ENCODE results near the gene STAU1. TPM values are rescaled to one million over a fixed set of nuclear protein-coding genes. Genes with fewer than 3 reads are reported as not detected.

The STAU1 gene, protein sequence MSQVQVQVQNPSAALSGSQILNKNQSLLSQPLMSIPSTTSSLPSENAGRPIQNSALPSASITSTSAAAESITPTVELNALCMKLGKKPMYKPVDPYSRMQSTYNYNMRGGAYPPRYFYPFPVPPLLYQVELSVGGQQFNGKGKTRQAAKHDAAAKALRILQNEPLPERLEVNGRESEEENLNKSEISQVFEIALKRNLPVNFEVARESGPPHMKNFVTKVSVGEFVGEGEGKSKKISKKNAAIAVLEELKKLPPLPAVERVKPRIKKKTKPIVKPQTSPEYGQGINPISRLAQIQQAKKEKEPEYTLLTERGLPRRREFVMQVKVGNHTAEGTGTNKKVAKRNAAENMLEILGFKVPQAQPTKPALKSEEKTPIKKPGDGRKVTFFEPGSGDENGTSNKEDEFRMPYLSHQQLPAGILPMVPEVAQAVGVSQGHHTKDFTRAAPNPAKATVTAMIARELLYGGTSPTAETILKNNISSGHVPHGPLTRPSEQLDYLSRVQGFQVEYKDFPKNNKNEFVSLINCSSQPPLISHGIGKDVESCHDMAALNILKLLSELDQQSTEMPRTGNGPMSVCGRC
- total RNA-seq: 29.1 TPM
- 10 to 100 TPM; 46.1 to 68.5 (median 54.9) TPM for polyA plus RNA-seq (ENCODE audit: insufficient read depth in 1 of 8, insufficient read length in 8 of 8, low replicate concordance in 1 of 8)
- long read RNA-seq, donor 1, partial matches to known transcripts: 0 of 3 reads
- long read RNA-seq, donor 1, other reads (novel, unspliced or antisense): 0 of 3 reads
- long read RNA-seq, donor 2, partial matches to known transcripts: 0 of 1 reads
- long read RNA-seq, donor 2, other reads (novel, unspliced or antisense): 0 of 1 reads
- long read RNA-seq, donor 3, transcript STAU1-203 (13 exons, 3,211 nt): major isoform, 5 of 30 reads
- long read RNA-seq, donor 3, partial matches to known transcripts: 21 of 30 reads
- long read RNA-seq, donor 3, other reads (novel, unspliced or antisense): 0 of 30 reads
- long read RNA-seq, donor 4, partial matches to known transcripts: 6 of 8 reads
- long read RNA-seq, donor 4, other reads (novel, unspliced or antisense): 0 of 8 reads
- long read RNA-seq, donor 5, transcript STAU1-203 (13 exons, 3,211 nt): major isoform, 14 of 36 reads
- long read RNA-seq, donor 5, partial matches to known transcripts: 18 of 36 reads
- long read RNA-seq, donor 5, other reads (novel, unspliced or antisense): 0 of 36 reads
- long read RNA-seq, donor 6, transcript STAU1-203 (13 exons, 3,211 nt): major isoform, 5 of 10 reads
- long read RNA-seq, donor 6, partial matches to known transcripts: 0 of 10 reads
- long read RNA-seq, donor 6, other reads (novel, unspliced or antisense): 0 of 10 reads
- long read RNA-seq, donor 7, partial matches to known transcripts: 62 of 65 reads
- long read RNA-seq, donor 7, other reads (novel, unspliced or antisense): 0 of 65 reads
- long read RNA-seq, donor 8, partial matches to known transcripts: 6 of 9 reads
- long read RNA-seq, donor 8, other reads (novel, unspliced or antisense): 0 of 9 reads
- long read RNA-seq, donor 9, partial matches to known transcripts: 0 of 3 reads
- long read RNA-seq, donor 9, other reads (novel, unspliced or antisense): 0 of 3 reads
- long read RNA-seq, donor 10, partial matches to known transcripts: 22 of 28 reads
- long read RNA-seq, donor 10, other reads (novel, unspliced or antisense): 0 of 28 reads
- long read RNA-seq, donor 11, partial matches to known transcripts: 0 of 7 reads
- long read RNA-seq, donor 11, other reads (novel, unspliced or antisense): 0 of 7 reads

DNA sequence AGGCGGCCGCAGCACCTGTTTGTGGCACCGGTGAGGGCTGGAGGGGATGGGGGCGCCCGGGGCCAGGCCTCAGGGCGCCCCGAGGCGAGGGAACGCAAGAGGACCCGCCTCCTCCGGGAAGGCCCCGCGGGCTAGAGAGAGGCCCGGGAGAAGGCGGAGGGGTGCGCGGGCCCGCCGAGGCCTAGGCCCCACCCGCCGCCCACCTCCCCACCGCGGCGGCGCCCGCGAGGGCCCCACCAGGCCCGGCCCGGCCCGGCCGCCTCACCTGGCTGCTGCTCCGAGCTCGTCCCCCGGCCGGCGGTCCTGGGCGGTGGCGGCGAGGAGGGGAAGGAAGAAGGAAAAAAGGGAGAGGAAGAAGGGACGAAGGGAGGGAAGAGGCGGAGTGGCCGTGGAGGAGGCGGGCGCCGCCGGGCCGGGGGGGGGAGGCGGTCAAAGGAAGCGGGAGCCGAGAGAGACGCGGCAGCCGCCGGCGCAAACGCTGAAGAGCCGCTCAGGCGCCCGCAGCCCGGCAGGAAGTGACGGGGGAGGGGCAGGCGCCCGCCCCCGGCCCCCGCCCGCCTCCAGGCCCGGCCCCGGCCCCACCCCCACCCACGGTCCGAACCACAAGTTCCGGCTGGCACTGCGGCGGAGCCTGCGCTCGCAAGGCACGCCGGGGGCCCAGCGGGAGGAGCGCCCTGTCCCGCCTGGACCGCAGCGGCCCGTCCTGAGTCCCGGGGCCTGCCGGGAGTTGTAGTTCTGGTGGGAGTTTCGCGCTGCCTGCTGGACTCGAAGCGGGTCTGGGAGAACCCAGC lies at the start of gene STAU1:
STAU1 (minus strand) TSS at position 484 of the 791 bp plus-strand sequence. CDS start 22,133 bp downstream, outside the sequence.
- H3K27ac ChIP-seq (ENCODE audit: low read length): peak within 1 kb of the TSS; percentile 95
- H3K27me3 ChIP-seq (ENCODE audit: control insufficient read depth, insufficient read depth, low read length): no peaks in the 10 kb centered on the region
- peak within 1 kb of the TSS; percentile 74 for H3K4me3 ChIP-seq (ENCODE audit: low read length)
- H3K4me1 ChIP-seq (ENCODE audit: control insufficient read depth, insufficient read depth, low read length): peaks cover 14% of the 10 kb centered on the region
- H3K9me3 ChIP-seq (replicated peaks; ENCODE audit: control insufficient read depth, low read depth, low read length): no peaks in the 10 kb centered on the region
- peaks cover 2% of the 10 kb centered on the region for H3K36me3 ChIP-seq (ENCODE audit: control insufficient read depth, insufficient read depth, low read length)
- WGBS (ENCODE audit: insufficient coverage): under 1% methylated on average over 46 of the region's 89 CpGs
- peak; percentile 99 for DNase-seq

DNA sequence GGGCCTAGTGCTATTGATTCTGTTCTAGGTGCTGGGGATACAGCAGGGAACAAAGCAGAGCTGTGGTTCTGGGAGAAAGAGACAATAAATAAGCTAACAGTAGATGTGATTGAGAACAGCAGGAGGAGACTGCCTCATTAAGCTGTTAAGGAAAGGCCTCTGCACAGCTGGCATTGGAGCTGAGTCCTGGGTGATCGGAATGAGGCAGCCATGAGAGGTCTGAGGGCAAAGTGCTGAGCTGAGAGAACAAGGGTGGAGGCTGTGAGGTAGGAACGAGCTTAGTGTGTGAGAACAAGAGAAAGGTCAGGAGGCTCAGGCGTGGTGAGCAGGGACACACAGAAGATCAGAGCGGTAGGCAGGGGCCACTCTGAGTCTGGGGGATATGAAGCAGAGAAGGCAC lies 49.4 kb upstream of the STAU1 start:
- Histone ChIP-seq H3K4me3 (ENCODE audit: low read length) (no peak overlapping the region), H3K9me3 (replicated peaks; ENCODE audit: control insufficient read depth, low read depth, low read length) (no peaks in the 10 kb centered on the region), H3K36me3 (ENCODE audit: control insufficient read depth, insufficient read depth, low read length) (peaks cover 79% of the 10 kb centered on the region), H3K27me3 (ENCODE audit: control insufficient read depth, insufficient read depth, low read length) (no peaks in the 10 kb centered on the region), H3K27ac (ENCODE audit: low read length) (no peak overlapping the region), H3K4me1 (ENCODE audit: control insufficient read depth, insufficient read depth, low read length) (no peaks in the 10 kb centered on the region)
- WGBS (ENCODE audit: insufficient coverage): 91% methylated on average over 1 of the region's 4 CpGs
- DNase-seq: no peak

DNA sequence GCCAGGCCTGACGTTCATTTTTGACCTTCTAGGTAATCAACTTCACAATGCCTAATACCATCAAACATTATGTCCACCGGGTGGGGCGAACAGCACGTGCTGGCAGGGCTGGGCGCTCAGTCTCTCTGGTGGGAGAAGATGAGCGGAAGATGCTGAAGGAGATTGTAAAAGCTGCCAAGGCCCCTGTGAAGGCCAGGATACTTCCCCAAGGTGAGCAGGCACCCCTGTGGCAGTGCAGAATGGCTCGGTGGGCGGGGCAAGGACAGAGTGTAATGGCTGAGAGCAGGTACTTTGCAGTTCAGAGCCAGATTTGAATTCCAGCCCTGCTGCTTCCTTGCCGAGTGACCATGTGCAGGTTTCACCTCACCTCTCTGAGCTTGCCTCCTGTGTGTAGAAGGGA lies 48.2 kb upstream of the STAU1 start:
- Histone ChIP-seq H3K27ac (ENCODE audit: low read length) (no peak overlapping the region), H3K4me1 (ENCODE audit: control insufficient read depth, insufficient read depth, low read length) (peaks cover 9% of the 10 kb centered on the region), H3K36me3 (ENCODE audit: control insufficient read depth, insufficient read depth, low read length) (peaks cover 77% of the 10 kb centered on the region), H3K9me3 (replicated peaks; ENCODE audit: control insufficient read depth, low read depth, low read length) (no peaks in the 10 kb centered on the region), H3K4me3 (ENCODE audit: low read length) (no peak overlapping the region), H3K27me3 (ENCODE audit: control insufficient read depth, insufficient read depth, low read length) (no peaks in the 10 kb centered on the region)
- WGBS (ENCODE audit: insufficient coverage): 93% methylated on average over 5 of the region's 9 CpGs
- DNase-seq: no peak

DNA sequence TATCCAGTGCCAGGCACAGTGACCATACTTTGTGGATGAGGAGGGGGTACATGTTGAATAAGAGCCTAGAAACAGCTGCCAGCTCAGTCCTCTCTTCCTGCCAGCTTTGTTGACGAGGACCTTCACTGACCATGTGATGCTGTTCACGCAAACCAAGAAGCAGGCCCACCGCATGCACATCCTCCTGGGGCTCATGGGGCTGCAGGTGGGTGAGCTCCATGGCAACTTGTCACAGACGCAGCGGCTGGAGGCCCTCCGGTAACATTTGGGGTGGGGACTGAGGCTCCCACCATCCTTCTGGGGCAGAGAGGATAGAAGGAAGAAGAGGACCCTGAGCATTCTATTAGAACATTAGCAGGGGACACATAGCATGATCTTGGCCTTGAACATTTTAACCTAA lies 46.7 kb upstream of the STAU1 start:
- Histone ChIP-seq H3K4me1 (ENCODE audit: control insufficient read depth, insufficient read depth, low read length) (peaks cover 23% of the 10 kb centered on the region), H3K4me3 (ENCODE audit: low read length) (no peak overlapping the region), H3K36me3 (ENCODE audit: control insufficient read depth, insufficient read depth, low read length) (peaks cover 87% of the 10 kb centered on the region), H3K27me3 (ENCODE audit: control insufficient read depth, insufficient read depth, low read length) (no peaks in the 10 kb centered on the region), H3K9me3 (replicated peaks; ENCODE audit: control insufficient read depth, low read depth, low read length) (no peaks in the 10 kb centered on the region), H3K27ac (ENCODE audit: low read length) (no peak overlapping the region)
- WGBS (ENCODE audit: insufficient coverage): 93% methylated on average over 3 of the region's 6 CpGs
- no peak for DNase-seq

DNA sequence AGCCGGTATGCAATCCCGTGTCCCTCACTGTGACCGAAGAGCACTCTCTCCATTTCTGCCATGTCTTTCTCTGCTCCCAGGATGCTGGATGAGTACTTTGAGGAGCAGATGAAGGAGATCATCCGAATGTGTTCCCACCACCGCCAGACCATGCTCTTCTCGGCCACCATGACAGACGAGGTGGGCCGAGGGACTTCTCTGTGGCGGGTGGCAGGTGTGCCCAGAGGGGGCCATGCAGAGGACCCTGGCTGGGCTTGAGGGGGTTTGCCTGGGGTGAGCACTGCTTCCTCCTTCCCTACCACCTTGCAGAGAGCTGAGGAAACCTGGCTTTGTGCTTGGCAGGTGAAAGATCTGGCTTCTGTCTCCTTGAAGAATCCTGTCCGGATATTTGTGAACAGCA lies 45.1 kb upstream of the STAU1 start:
- 89% methylated on average over 5 of the region's 10 CpGs for WGBS (ENCODE audit: insufficient coverage)
- no peak for DNase-seq
- Histone ChIP-seq H3K27me3 (ENCODE audit: control insufficient read depth, insufficient read depth, low read length) (no peaks in the 10 kb centered on the region), H3K9me3 (replicated peaks; ENCODE audit: control insufficient read depth, low read depth, low read length) (no peaks in the 10 kb centered on the region), H3K4me3 (ENCODE audit: low read length) (no peak overlapping the region), H3K4me1 (ENCODE audit: control insufficient read depth, insufficient read depth, low read length) (peaks cover 31% of the 10 kb centered on the region), H3K27ac (ENCODE audit: low read length) (no peak overlapping the region), H3K36me3 (ENCODE audit: control insufficient read depth, insufficient read depth, low read length) (peaks cover 82% of the 10 kb centered on the region)

DNA sequence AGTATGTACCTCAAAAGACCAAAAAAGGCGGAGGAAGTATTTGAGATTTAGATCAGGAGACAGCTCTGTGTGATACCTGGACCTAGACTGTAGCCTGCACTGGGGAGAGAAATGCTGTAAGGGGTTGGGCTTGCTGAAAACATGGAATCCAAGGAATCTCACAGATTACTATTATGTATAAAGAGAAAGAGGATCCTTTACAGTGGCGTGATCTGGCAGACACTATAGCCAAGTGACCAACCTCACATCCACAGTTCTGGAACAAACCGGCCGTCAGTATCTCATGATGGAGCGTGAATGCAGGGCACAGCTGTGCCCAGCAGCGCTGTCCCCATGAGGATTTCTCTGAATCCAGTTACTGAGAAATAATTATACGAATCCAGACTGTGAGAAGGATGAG lies 43.3 kb upstream of the STAU1 start:
- peaks cover 74% of the 10 kb centered on the region for H3K36me3 ChIP-seq (ENCODE audit: control insufficient read depth, insufficient read depth, low read length)
- peak; percentile 60 for DNase-seq
- H3K27me3 ChIP-seq (ENCODE audit: control insufficient read depth, insufficient read depth, low read length): no peaks in the 10 kb centered on the region
- H3K4me3 ChIP-seq (ENCODE audit: low read length): no peak overlapping the region
- WGBS (ENCODE audit: insufficient coverage): 100% methylated on average over 1 of the region's 7 CpGs
- peaks cover 31% of the 10 kb centered on the region for H3K4me1 ChIP-seq (ENCODE audit: control insufficient read depth, insufficient read depth, low read length)
- H3K9me3 ChIP-seq (replicated peaks; ENCODE audit: control insufficient read depth, low read depth, low read length): no peaks in the 10 kb centered on the region
- peak overlapping the region; percentile 89 for H3K27ac ChIP-seq (ENCODE audit: low read length)

DNA sequence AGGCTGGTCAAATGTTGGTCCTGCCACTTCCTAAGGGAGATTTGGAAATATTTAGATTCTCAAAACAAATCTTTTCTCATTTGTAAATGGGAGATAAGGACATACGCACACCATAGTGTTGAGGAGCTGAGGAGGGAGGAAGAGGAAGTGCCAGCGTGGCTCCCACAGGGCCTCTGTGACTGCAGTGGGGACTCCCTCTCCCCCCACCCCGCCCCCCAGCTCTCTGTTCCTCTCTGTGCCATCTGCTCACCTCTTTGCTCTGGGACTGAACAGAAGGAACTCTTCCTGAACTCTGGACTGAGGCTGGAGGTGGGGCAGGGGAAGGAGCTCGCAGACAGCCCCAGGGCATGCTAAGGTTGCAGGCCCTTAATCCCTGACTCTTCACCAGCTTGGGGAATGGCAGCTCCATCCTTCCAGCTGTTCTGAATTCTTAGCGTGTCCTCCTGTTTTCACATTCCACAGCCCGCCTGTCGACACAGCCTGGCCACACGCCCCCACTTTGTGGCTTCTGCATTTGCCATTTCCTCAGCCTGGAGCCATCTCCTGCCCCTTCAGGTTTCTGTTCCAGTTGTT lies 42.5 kb upstream of the STAU1 start:
- H3K27me3 ChIP-seq (ENCODE audit: control insufficient read depth, insufficient read depth, low read length): no peaks in the 10 kb centered on the region
- no peaks in the 10 kb centered on the region for H3K9me3 ChIP-seq (replicated peaks; ENCODE audit: control insufficient read depth, low read depth, low read length)
- DNase-seq: peak; percentile 72
- peaks cover 75% of the 10 kb centered on the region for H3K36me3 ChIP-seq (ENCODE audit: control insufficient read depth, insufficient read depth, low read length)
- H3K27ac ChIP-seq (ENCODE audit: low read length): peak overlapping the region; percentile 89
- peaks cover 31% of the 10 kb centered on the region for H3K4me1 ChIP-seq (ENCODE audit: control insufficient read depth, insufficient read depth, low read length)
- 58% methylated on average over 2 of the region's 8 CpGs for WGBS (ENCODE audit: insufficient coverage)
- no peak overlapping the region for H3K4me3 ChIP-seq (ENCODE audit: low read length)

DNA sequence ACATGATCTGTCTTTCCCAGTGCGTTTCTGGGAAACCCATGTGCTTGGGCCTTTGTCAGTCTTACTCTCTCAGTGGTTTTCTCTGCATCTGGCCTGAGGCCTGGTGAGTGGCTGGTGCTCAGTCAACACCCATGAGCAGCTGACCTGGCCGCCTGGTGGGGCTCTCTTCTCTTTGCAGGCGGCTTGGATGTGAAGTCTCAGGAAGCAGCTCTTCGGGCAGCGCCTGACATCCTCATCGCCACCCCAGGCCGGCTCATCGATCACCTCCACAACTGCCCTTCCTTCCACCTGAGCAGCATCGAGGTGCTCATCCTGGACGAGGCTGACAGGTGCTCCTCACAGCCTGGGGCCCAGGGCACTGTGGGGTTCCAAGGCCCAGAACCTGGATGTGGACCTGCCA lies 41.9 kb upstream of the STAU1 start:
- Histone ChIP-seq H3K9me3 (replicated peaks; ENCODE audit: control insufficient read depth, low read depth, low read length) (no peaks in the 10 kb centered on the region), H3K27me3 (ENCODE audit: control insufficient read depth, insufficient read depth, low read length) (no peaks in the 10 kb centered on the region), H3K27ac (ENCODE audit: low read length) (peak overlapping the region; percentile 89), H3K36me3 (ENCODE audit: control insufficient read depth, insufficient read depth, low read length) (peaks cover 73% of the 10 kb centered on the region), H3K4me1 (ENCODE audit: control insufficient read depth, insufficient read depth, low read length) (peaks cover 31% of the 10 kb centered on the region), H3K4me3 (ENCODE audit: low read length) (no peak overlapping the region)
- WGBS (ENCODE audit: insufficient coverage): 89% methylated on average over 8 of the region's 10 CpGs
- DNase-seq: no peak

Data from muscle of leg (tissue), 16 donors.